Measurements from ENCODE around the gene TAGLN2. TPM values are rescaled to one million over a fixed set of nuclear protein-coding genes. Genes with fewer than 3 reads are reported as not detected.

Gene TAGLN2
- polyA plus RNA-seq, 3 donors from 2014 or later = 660 to 1,369 (median 1,251) TPM

- Mint-ChIP-seq H3K9me3 (no peaks in the 10 kb centered on the region), H3K4me3 (no peak overlapping the region), H3K27ac (no peak overlapping the region), H3K27me3 (ENCODE audit: low read depth in 3 of 3) (peaks cover 4 to 9% (median 8%) of the 10 kb centered on the region in 3 donors), H3K36me3 (no peaks in the 10 kb centered on the region), H3K4me1 (peaks cover 0 to 4% of the 10 kb centered on the region in 2 donors)
- peak; percentile 69 to 75 (median 74) for DNase-seq
Observed at GRCh38 chr1:159936273-159936904, 11.1 kb upstream of the TAGLN2 start.

- Mint-ChIP-seq H3K27me3 (ENCODE audit: low read depth in 3 of 3) (peaks cover 4 to 9% (median 8%) of the 10 kb centered on the region in 3 donors), H3K36me3 (no peaks in the 10 kb centered on the region), H3K4me3 (no peak overlapping the region), H3K4me1 (peaks cover 0 to 4% of the 10 kb centered on the region in 2 donors), H3K27ac (no peak overlapping the region), H3K9me3 (no peaks in the 10 kb centered on the region)
- DNase-seq = no peak
Observed at GRCh38 chr1:159935719-159936272, 10.5 kb upstream of the TAGLN2 start.

GRCh38 chr1:159935305-159935704 lies 10.0 kb upstream of the TAGLN2 start:
- H3K27me3 Mint-ChIP-seq (ENCODE audit: low read depth in 3 of 3) = peaks cover 5 to 9% (median 8%) of the 10 kb centered on the region in 3 donors
- H3K27ac Mint-ChIP-seq = peak overlapping the region in 1 of 6 donors; percentile 70
- peaks cover 0 to 4% of the 10 kb centered on the region in 2 donors for H3K4me1 Mint-ChIP-seq
- no peaks in the 10 kb centered on the region for H3K36me3 Mint-ChIP-seq
- H3K9me3 Mint-ChIP-seq = no peaks in the 10 kb centered on the region
- DNase-seq = no peak
- no peak overlapping the region for H3K4me3 Mint-ChIP-seq

- H3K27ac Mint-ChIP-seq = peak overlapping the region in 1 of 6 donors; percentile 37
Observed at GRCh38 chr1:159934136-159935039, 9.1 kb upstream of the TAGLN2 start.

GRCh38 chr1:159933347-159933746 lies 8.0 kb upstream of the TAGLN2 start:
- no peaks in the 10 kb centered on the region for H3K9me3 Mint-ChIP-seq
- peaks cover 5 to 6% (median 5%) of the 10 kb centered on the region in 3 donors for H3K27me3 Mint-ChIP-seq (ENCODE audit: low read depth in 3 of 3)
- H3K4me3 Mint-ChIP-seq = no peak overlapping the region
- H3K36me3 Mint-ChIP-seq = no peaks in the 10 kb centered on the region
- no peak overlapping the region for H3K27ac Mint-ChIP-seq
- no peak for DNase-seq
- H3K4me1 Mint-ChIP-seq = peaks cover 0 to 6% of the 10 kb centered on the region in 2 donors

More at GRCh38 chr1:159934136-159935039, 9.1 kb upstream of the TAGLN2 start:
- Mint-ChIP-seq H3K4me1 (peaks cover 0 to 4% of the 10 kb centered on the region in 2 donors), H3K27me3 (ENCODE audit: low read depth in 3 of 3) (peaks cover 5 to 8% (median 6%) of the 10 kb centered on the region in 3 donors), H3K36me3 (no peaks in the 10 kb centered on the region), H3K9me3 (no peaks in the 10 kb centered on the region), H3K4me3 (no peak overlapping the region)
- no peak for DNase-seq

GRCh38 chr1:159932296-159933285 lies 7.3 kb upstream of the TAGLN2 start:
- Mint-ChIP-seq H3K4me1 (peaks cover 0 to 6% of the 10 kb centered on the region in 2 donors), H3K27me3 (ENCODE audit: low read depth in 3 of 3) (peaks cover 2 to 5% (median 4%) of the 10 kb centered on the region in 3 donors), H3K36me3 (no peaks in the 10 kb centered on the region), H3K9me3 (no peaks in the 10 kb centered on the region), H3K4me3 (no peak overlapping the region), H3K27ac (peak overlapping the region in 1 of 6 donors; percentile 72)
- DNase-seq = no peak

GRCh38 chr1:159931795-159932173 lies 6.5 kb upstream of the TAGLN2 start:
- no peak for DNase-seq
- Mint-ChIP-seq H3K4me3 (no peak overlapping the region), H3K36me3 (no peaks in the 10 kb centered on the region), H3K27ac (no peak overlapping the region), H3K9me3 (no peaks in the 10 kb centered on the region), H3K4me1 (peaks cover 0 to 6% of the 10 kb centered on the region in 2 donors), H3K27me3 (ENCODE audit: low read depth in 3 of 3) (peaks cover 2 to 5% (median 4%) of the 10 kb centered on the region in 3 donors)

GRCh38 chr1:159931101-159931794 lies 5.9 kb upstream of the TAGLN2 start:
- peaks cover 0 to 3% (median 2%) of the 10 kb centered on the region in 3 donors for H3K27me3 Mint-ChIP-seq (ENCODE audit: low read depth in 3 of 3)
- no peaks in the 10 kb centered on the region for H3K9me3 Mint-ChIP-seq
- no peak overlapping the region for H3K4me3 Mint-ChIP-seq
- H3K4me1 Mint-ChIP-seq = peaks cover 4 to 6% of the 10 kb centered on the region in 2 donors
- H3K27ac Mint-ChIP-seq = no peak overlapping the region
- no peak for DNase-seq
- H3K36me3 Mint-ChIP-seq = no peaks in the 10 kb centered on the region

- Mint-ChIP-seq H3K4me3 (no peak overlapping the region), H3K4me1 (peaks cover 10 to 11% of the 10 kb centered on the region in 2 donors), H3K27ac (peak overlapping the region in 1 of 6 donors; percentile 66), H3K9me3 (no peaks in the 10 kb centered on the region), H3K36me3 (no peaks in the 10 kb centered on the region), H3K27me3 (ENCODE audit: low read depth in 3 of 3) (peaks cover 0 to 3% (median 3%) of the 10 kb centered on the region in 3 donors)
- no peak for DNase-seq
Observed at GRCh38 chr1:159930634-159931033, 5.3 kb upstream of the TAGLN2 start.

GRCh38 chr1:159930216-159930615 lies 4.9 kb upstream of the TAGLN2 start:
- no peak overlapping the region for H3K4me3 Mint-ChIP-seq
- H3K27me3 Mint-ChIP-seq (ENCODE audit: low read depth in 3 of 3) = peaks cover 2 to 7% (median 5%) of the 10 kb centered on the region in 3 donors
- no peaks in the 10 kb centered on the region for H3K36me3 Mint-ChIP-seq
- DNase-seq = no peak
- H3K9me3 Mint-ChIP-seq = no peaks in the 10 kb centered on the region
- peaks cover 14 to 15% of the 10 kb centered on the region in 2 donors for H3K4me1 Mint-ChIP-seq
- no peak overlapping the region for H3K27ac Mint-ChIP-seq

- Mint-ChIP-seq H3K4me3 (no peak overlapping the region), H3K27ac (peak overlapping the region in 1 of 6 donors; percentile 58), H3K9me3 (no peaks in the 10 kb centered on the region), H3K36me3 (no peaks in the 10 kb centered on the region), H3K27me3 (ENCODE audit: low read depth in 3 of 3) (peaks cover 8 to 15% (median 11%) of the 10 kb centered on the region in 3 donors), H3K4me1 (peaks cover 14 to 15% of the 10 kb centered on the region in 2 donors)
- no peak for DNase-seq
Observed at GRCh38 chr1:159929155-159930051, 4.1 kb upstream of the TAGLN2 start.
